Hepatocyte (in vitro differentiated cells): ENCODE measurements around the gene VCL.

Source experiments
- EZH2 ChIP-seq: fragments of 200-600 bp; sonication (generic); IDR thresholded peaks from 2 replicates; pipeline ENCODE4 v1.6.1; 2016; ENCODE audit warnings: antibody characterized with exemption, mild to moderate bottlenecking, borderline replicate concordance
- EZH2phosphoT487 ChIP-seq: fragments of 200-600 bp; sonication (generic); IDR thresholded peaks from one replicate; pipeline ENCODE4 v1.6.1; 2018; ENCODE audit warnings: antibody characterized with exemption, mild to moderate bottlenecking, low read depth, moderate library complexity; ENCODE audit not compliant: unreplicated experiment, severe bottlenecking
- TF ChIP-seq, protein P1 (sequence below): fragments of 200-600 bp; sonication (generic); IDR thresholded peaks from 2 replicates; pipeline ENCODE4 v1.5.1; 2016; ENCODE audit warnings: antibody characterized with exemption, mild to moderate bottlenecking; ENCODE audit not compliant: poor library complexity

DNA sequence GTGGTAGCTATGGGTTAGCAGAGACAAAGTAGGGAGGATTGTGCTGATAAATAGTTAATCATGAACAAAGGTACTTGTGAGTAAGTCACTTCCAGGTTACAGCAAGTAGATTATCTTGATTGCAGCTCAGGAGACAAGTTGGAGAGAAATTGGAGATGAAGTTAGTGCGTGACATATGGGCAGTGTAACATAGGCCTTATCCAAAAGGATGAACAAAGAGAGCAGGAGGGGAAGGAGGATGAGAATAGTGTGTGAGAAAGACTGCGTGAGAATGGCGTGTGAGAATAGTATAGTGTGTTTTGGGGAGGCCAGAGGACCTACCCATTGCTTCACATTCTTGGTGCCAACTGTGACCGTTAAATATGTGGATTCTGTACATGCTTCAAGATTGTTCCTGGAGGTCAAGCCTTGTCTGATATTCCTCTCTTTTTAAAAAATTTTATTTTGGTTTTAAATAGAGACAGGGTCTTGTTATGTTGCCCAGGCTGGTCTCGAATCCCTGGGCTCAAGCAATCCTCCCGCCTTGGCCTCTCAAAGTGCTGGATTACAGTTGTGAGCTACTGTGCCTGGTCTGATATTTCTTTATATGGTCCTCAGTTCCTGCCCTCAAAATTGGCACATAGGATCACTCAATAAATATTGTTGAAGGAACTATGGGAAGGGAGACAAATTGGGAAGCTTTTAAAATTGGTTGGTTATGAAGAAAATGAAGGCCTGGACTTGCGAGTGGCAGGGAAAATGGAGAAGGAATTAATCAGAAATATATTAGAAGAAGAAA, 3.2 kb downstream of the VCL start:
- TF ChIP-seq, protein P1, sequence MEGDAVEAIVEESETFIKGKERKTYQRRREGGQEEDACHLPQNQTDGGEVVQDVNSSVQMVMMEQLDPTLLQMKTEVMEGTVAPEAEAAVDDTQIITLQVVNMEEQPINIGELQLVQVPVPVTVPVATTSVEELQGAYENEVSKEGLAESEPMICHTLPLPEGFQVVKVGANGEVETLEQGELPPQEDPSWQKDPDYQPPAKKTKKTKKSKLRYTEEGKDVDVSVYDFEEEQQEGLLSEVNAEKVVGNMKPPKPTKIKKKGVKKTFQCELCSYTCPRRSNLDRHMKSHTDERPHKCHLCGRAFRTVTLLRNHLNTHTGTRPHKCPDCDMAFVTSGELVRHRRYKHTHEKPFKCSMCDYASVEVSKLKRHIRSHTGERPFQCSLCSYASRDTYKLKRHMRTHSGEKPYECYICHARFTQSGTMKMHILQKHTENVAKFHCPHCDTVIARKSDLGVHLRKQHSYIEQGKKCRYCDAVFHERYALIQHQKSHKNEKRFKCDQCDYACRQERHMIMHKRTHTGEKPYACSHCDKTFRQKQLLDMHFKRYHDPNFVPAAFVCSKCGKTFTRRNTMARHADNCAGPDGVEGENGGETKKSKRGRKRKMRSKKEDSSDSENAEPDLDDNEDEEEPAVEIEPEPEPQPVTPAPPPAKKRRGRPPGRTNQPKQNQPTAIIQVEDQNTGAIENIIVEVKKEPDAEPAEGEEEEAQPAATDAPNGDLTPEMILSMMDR = no peak
- TF ChIP-seq EZH2phosphoT487 (no peak), EZH2 (no peak)
